Measurements from ENCODE around the gene AK1. TPM values are rescaled to one million over a fixed set of nuclear protein-coding genes. Genes with fewer than 3 reads are reported as not detected.

The AK1 gene
- total and polyA plus RNA-seq, 2 of the 8 experiments (the other 6 are each of a cell fraction or from before 2014, with no cell fraction given), result 37.9 to 39.2 TPM

- Histone ChIP-seq H4K8ac (ENCODE audit: extremely low read depth, insufficient read depth, low read length) (peak overlapping the region; percentile 3; the same call in 1 of the 2 replicates), H3K36me3 (ENCODE audit: control insufficient read depth in 2 of 4, insufficient read depth in 4 of 4, low read length in 3 of 4) (no peaks in the 10 kb centered on the region), H2BK20ac (ENCODE audit: low read length) (0 out of 2 replicates have a peak overlapping the region, but pooled peaks have one; percentile 13), H3K79me2 (ENCODE audit: control insufficient read depth in 1 of 2, insufficient read depth in 2 of 2, low read length in 2 of 2) (no peaks in the 10 kb centered on the region), H2BK5ac (ENCODE audit: low read depth, low read length) (no peak overlapping the region), H3K9ac (replicated peaks in 1 of 4; ENCODE audit: extremely low read depth in 1 of 4, low read depth in 3 of 4, low read length in 3 of 4) (no peak overlapping the region), H3K4me3 (ENCODE audit: extremely low read depth in 1 of 4, insufficient read depth in 2 of 4, low read depth in 3 of 4, low read length in 4 of 4) (no peak overlapping the region), H3K9me3 (ENCODE audit: insufficient read depth in 2 of 2, low read depth in 1 of 2, low read length in 1 of 2) (no peaks in the 10 kb centered on the region), H4K20me1 (replicated peaks in 1 of 2; ENCODE audit: control insufficient read depth in 1 of 2, insufficient read depth in 2 of 2, low read length in 2 of 2) (peaks cover 0 to 1% of the 10 kb centered on the region in 2 experiments), H3K18ac (ENCODE audit: extremely low read depth, low read length) (no peak overlapping the region), H4K91ac (replicated peaks; ENCODE audit: insufficient read length, low read length) (no peak overlapping the region), H2BK120ac (replicated peaks; ENCODE audit: low read depth, low read length) (no peak overlapping the region), H2AFZ (ENCODE audit: low read length) (no peak overlapping the region), H3K4me2 (ENCODE audit: insufficient read depth in 1 of 2, low read depth in 2 of 2, low read length in 2 of 2) (peak overlapping the region in 1 of 2 experiments; percentile 72; a peak in 1 of 4 replicates), H3K23ac (ENCODE audit: insufficient read length) (no peak overlapping the region), H3K56ac (replicated peaks; ENCODE audit: insufficient read length, low read depth, low read length) (no peak overlapping the region), H3K27me3 (replicated peaks in 1 of 4; ENCODE audit: control insufficient read depth in 3 of 4, extremely low read depth in 1 of 4, insufficient read depth in 3 of 4, low read length in 3 of 4) (no peaks in the 10 kb centered on the region), H4K5ac (ENCODE audit: insufficient read length, low read depth, low read length) (no peak overlapping the region), H2BK12ac (ENCODE audit: low read depth, low read length) (peak overlapping the region; percentile 39; the same call in 1 of the 2 replicates), H2AK5ac (ENCODE audit: low read depth, low read length) (no peak overlapping the region), H3K79me1 (ENCODE audit: low read depth, low read length) (no peaks in the 10 kb centered on the region), H3K14ac (ENCODE audit: insufficient read length) (no peak overlapping the region), H3K23me2 (ENCODE audit: low read depth, low read length) (peaks cover 7% of the 10 kb centered on the region; the same call in 1 of the 2 replicates), H2BK15ac (ENCODE audit: low read length) (peak overlapping the region; percentile 72; the same call in 1 of the 2 replicates), H3K27ac (ENCODE audit: low read depth, low read length) (no peak overlapping the region), H3K4ac (replicated peaks; ENCODE audit: insufficient read length, low read depth, low read length) (peak overlapping the region; percentile 78), H3K4me1 (replicated peaks in 1 of 4; ENCODE audit: control insufficient read depth in 3 of 4, insufficient read depth in 4 of 4, low read length in 3 of 4) (peaks cover 0 to 10% (median 7%) of the 10 kb centered on the region in 4 experiments; a peak in 6 of 7 replicates)
- WGBS, 2 experiments (ENCODE audit: extremely low coverage in 1 of 2, insufficient coverage in 1 of 2, insufficient read length in 1 of 2, insufficient replicate concordance in 2 of 2, low coverage in 1 of 2, low lambda C conversion rate in 2 of 2, missing lambda C conversion rate in 1 of 2), result 85% methylated on average over 8 of the region's 14 CpGs; no CpG with 5 or more reads in 1 of the 2 experiments
- ChIA-PET CTCF (ENCODE audit: partially characterized antibody) (interaction anchor here (0.6 to 1.8 kb wide), 7 partner anchors 9 to 71 kb away, joined by 3 to 6 read pairs (median 3); partner anchors contain the start of gene ENG), POLR2A (ENCODE audit: partially characterized antibody) (interaction anchor here (0.6 to 1.8 kb wide), 8 partner anchors 9 to 885 kb away, joined by 3 to 9 read pairs (median 4); no protein-coding TSS in a partner anchor)
- FAIRE-seq (no peak), DNase-seq (ENCODE audit: low read depth in 1 of 2, low spot score in 2 of 2) (no peak)
- TF ChIP-seq SAP30 (IDR thresholded peaks at IDR 0.05; ENCODE audit: insufficient read depth, insufficient replicate concordance, low read length) (no peak), TAF7 (optimal IDR thresholded peaks at IDR 0.05; ENCODE audit: borderline replicate concordance, low read depth, low read length) (no peak), YY1 (IDR thresholded peaks at IDR 0.05; ENCODE audit: low read depth, low read length) (no peak), CTBP2 (IDR thresholded peaks at IDR 0.05; ENCODE audit: borderline replicate concordance, insufficient read depth, insufficient read length, low read length) (no peak), USF2 (IDR thresholded peaks at IDR 0.05; ENCODE audit: low read length) (no peak), RNF2 (IDR thresholded peaks at IDR 0.05; ENCODE audit: borderline replicate concordance, low read depth, low read length, missing control alignments, poor library complexity, severe bottlenecking) (no peak), ATF2 (IDR thresholded peaks at IDR 0.05; ENCODE audit: low read length) (no peak)
Measured at GRCh38 chr9:127876026-127876763, 1.3 kb downstream of the AK1 start.

All from H1 (cell line).